ENCODE measurements around the gene MCTP2. TPM values are rescaled to one million over a fixed set of nuclear protein-coding genes. Genes with fewer than 3 reads are reported as not detected.

The MCTP2 gene
- polyA plus RNA-seq, 3 donors: 2.4 to 7.4 (median 7.3) TPM

- peaks cover 3% of the 10 kb centered on the region for H3K4me1 Mint-ChIP-seq
- Histone ChIP-seq H3K4me3 (replicated peaks in 1 of 3; ENCODE audit: low read depth in 2 of 3, low read length in 3 of 3) (no peak overlapping the region), H3K4me2 (replicated peaks; ENCODE audit: extremely low read depth, low read length, poor library complexity, severe bottlenecking) (no peak overlapping the region), H3K4me1 (ENCODE audit: control insufficient read depth in 1 of 2, insufficient read depth in 2 of 2, low read length in 2 of 2) (peaks cover 0 to 2% of the 10 kb centered on the region in 2 donors), H3K27me3 (ENCODE audit: control insufficient read depth in 2 of 2, insufficient read depth in 2 of 2, low read length in 2 of 2) (no peaks in the 10 kb centered on the region), H3K79me2 (ENCODE audit: insufficient read depth, low read length) (no peaks in the 10 kb centered on the region), H3K27ac (ENCODE audit: low read depth in 1 of 2, low read length in 2 of 2) (no peak overlapping the region), H3K9ac (ENCODE audit: insufficient read depth, low read length, poor library complexity, severe bottlenecking) (no peak overlapping the region), H2AFZ (ENCODE audit: insufficient read depth, low read depth, low read length, poor library complexity, severe bottlenecking) (no peak overlapping the region), H3K36me3 (replicated peaks in 1 of 2; ENCODE audit: control insufficient read depth in 1 of 2, insufficient read depth in 2 of 2, low read length in 2 of 2) (peaks cover 0 to 5% of the 10 kb centered on the region in 2 donors), H4K20me1 (ENCODE audit: insufficient read depth, low read length) (no peaks in the 10 kb centered on the region), H3K9me3 (replicated peaks in 1 of 2; ENCODE audit: control insufficient read depth in 1 of 2, insufficient read depth in 1 of 2, low read length in 2 of 2) (no peaks in the 10 kb centered on the region)
- H3K36me3 Mint-ChIP-seq: peaks cover 38 to 61% of the 10 kb centered on the region in 2 donors
- peak overlapping the region in 1 of 7 donors; percentile 23 for H3K27ac Mint-ChIP-seq
- TF ChIP-seq CTCF (IDR thresholded peaks at IDR 0.05): no peak
- intact Hi-C loops (cut with micrococcal nuclease): no loop called here
- WGBS (ENCODE audit: insufficient coverage): 70% methylated on average over 5 of the region's 13 CpGs
- no peaks in the 10 kb centered on the region for H3K27me3 Mint-ChIP-seq (ENCODE audit: low read depth in 3 of 3)
- peaks cover 0 to 3% (median 0%) of the 10 kb centered on the region in 7 donors for H3K9me3 Mint-ChIP-seq
- H3K4me3 Mint-ChIP-seq: no peak overlapping the region
- DNase-seq: no peak
These were observed 75.6 kb downstream of the MCTP2 start for GRCh38 chr15:94306700-94307650.

GRCh38 chr15:94312946-94313345, 81.6 kb downstream of the MCTP2 start:
- Mint-ChIP-seq H3K36me3 (peaks cover 32 to 48% of the 10 kb centered on the region in 2 donors), H3K4me1 (peaks cover 2% of the 10 kb centered on the region), H3K27me3 (ENCODE audit: low read depth in 3 of 3) (peaks cover 0 to 2% (median 0%) of the 10 kb centered on the region in 3 donors), H3K9me3 (no peaks in the 10 kb centered on the region), H3K4me3 (no peak overlapping the region), H3K27ac (peak overlapping the region in 2 of 7 donors; percentile 26 to 73)
- peak in 1 of 3 donors; percentile 11 for DNase-seq
- Histone ChIP-seq H3K79me2 (ENCODE audit: insufficient read depth, low read length) (no peaks in the 10 kb centered on the region), H3K9me3 (replicated peaks in 1 of 2; ENCODE audit: control insufficient read depth in 1 of 2, insufficient read depth in 1 of 2, low read length in 2 of 2) (no peaks in the 10 kb centered on the region), H3K9ac (ENCODE audit: insufficient read depth, low read length, poor library complexity, severe bottlenecking) (no peak overlapping the region), H3K4me2 (replicated peaks; ENCODE audit: extremely low read depth, low read length, poor library complexity, severe bottlenecking) (no peak overlapping the region), H3K27me3 (ENCODE audit: control insufficient read depth in 2 of 2, insufficient read depth in 2 of 2, low read length in 2 of 2) (no peaks in the 10 kb centered on the region), H3K4me1 (ENCODE audit: control insufficient read depth in 1 of 2, insufficient read depth in 2 of 2, low read length in 2 of 2) (no peaks in the 10 kb centered on the region), H2AFZ (ENCODE audit: insufficient read depth, low read depth, low read length, poor library complexity, severe bottlenecking) (no peak overlapping the region), H3K36me3 (replicated peaks in 1 of 2; ENCODE audit: control insufficient read depth in 1 of 2, insufficient read depth in 2 of 2, low read length in 2 of 2) (peaks cover 0 to 21% of the 10 kb centered on the region in 2 donors), H4K20me1 (ENCODE audit: insufficient read depth, low read length) (no peaks in the 10 kb centered on the region), H3K4me3 (replicated peaks in 1 of 3; ENCODE audit: low read depth in 2 of 3, low read length in 3 of 3) (no peak overlapping the region), H3K27ac (ENCODE audit: low read depth in 1 of 2, low read length in 2 of 2) (no peak overlapping the region)
- no peak for TF ChIP-seq CTCF (IDR thresholded peaks at IDR 0.05)
- 58% methylated on average over 5 of the region's 5 CpGs for WGBS (ENCODE audit: insufficient coverage)
- intact Hi-C loops (cut with micrococcal nuclease): no loop called here

All from CD14-positive monocyte (primary cell).